SK-N-SH (cell line): ENCODE measurements around the gene TOM1L1. TPM values are rescaled to one million over a fixed set of nuclear protein-coding genes. Genes with fewer than 3 reads are reported as not detected.

Source experiments
- CTCF ChIA-PET: fragments of 300-600, 350-600 bp; formaldehyde crosslinking; extraction: SDS; loops from one replicate; lab custom pipeline; 2021; lab: Yijun Ruan, JAX
- POLR2A ChIA-PET: fragments of 350-600 bp; sonication (Branson Sonifier 250); formaldehyde crosslinking; extraction: SDS; loops from one replicate; lab custom pipeline; 2020; ENCODE audit warnings: antibody characterized with exemption, inconsistent platforms; lab: Yijun Ruan, JAX
- DNase-seq: peaks from one replicate; pipeline ENCODE4 v3.0.0; 2012
- H2AFZ ChIP-seq: fragments of 200-600 bp; sonication (generic); 2 replicates; pipeline ENCODE4 v1.8.1; 2016; ENCODE audit warnings: antibody characterized with exemption, mild to moderate bottlenecking, low read depth
- H3F3A ChIP-seq: fragments of 200-600 bp; sonication (generic); replicated peaks from 2 replicates; pipeline ENCODE3; 2016; ENCODE audit warnings: antibody characterized with exemption, mild to moderate bottlenecking; ENCODE audit not compliant: insufficient read depth
- H3K27ac ChIP-seq, 2 experiments: fragments of 200-500 bp in 1 of 2; fragments of 200-600 bp in 1 of 2; sonication (Bioruptor generic) in 1 of 2; sonication (generic), shearing (Covaris generic) in 1 of 2; 2 replicates each; pipeline versions ENCODE4 v1.5.1 to v1.6.1; 2014 to 2016; ENCODE audit warnings: low read depth in 2 of 2, inconsistent platforms in 1 of 2, low read length in 1 of 2, mild to moderate bottlenecking in 1 of 2, mixed read lengths in 1 of 2
- H3K27me3 ChIP-seq: fragments of 200-600 bp; sonication (generic), shearing (Covaris generic); 2 replicates; pipeline ENCODE4 v1.6.1; 2016; ENCODE audit warnings: mixed run types; ENCODE audit not compliant: insufficient read depth
- H3K36me3 ChIP-seq, 2 experiments: fragments of 200-500 bp in 1 of 2; fragments of 200-600 bp in 1 of 2; sonication (Bioruptor generic) in 1 of 2; sonication (generic) in 1 of 2; replicated peaks in 1 of 2; 2 replicates each; pipeline versions ENCODE3 to v1.5.1; 2014 to 2016; ENCODE audit warnings: low read length in 1 of 2, mild to moderate bottlenecking in 1 of 2; ENCODE audit not compliant: insufficient read depth in 2 of 2, control insufficient read depth in 1 of 2
- H3K4me1 ChIP-seq, 2 experiments: fragments of 200-500 bp in 1 of 2; fragments of 200-600 bp in 1 of 2; sonication (Bioruptor generic) in 1 of 2; sonication (generic), shearing (Covaris generic) in 1 of 2; 2 replicates each; pipeline versions ENCODE4 v1.5.1 to v1.6.1; 2014 to 2016; ENCODE audit warnings: low read depth in 1 of 2, low read length in 1 of 2, mixed run types in 1 of 2; ENCODE audit not compliant: insufficient read depth in 2 of 2, control insufficient read depth in 1 of 2
- H3K4me2 ChIP-seq: fragments of 200-600 bp; sonication (generic), shearing (Covaris generic); 2 replicates; pipeline ENCODE4 v1.6.1; 2017; ENCODE audit warnings: mixed run types
- H3K4me3 ChIP-seq, 2 experiments: fragments of 200-500 bp in 1 of 2; fragments of 200-600 bp in 1 of 2; sonication (Bioruptor generic) in 1 of 2; sonication (generic), shearing (Covaris generic) in 1 of 2; 2 replicates each; pipeline versions ENCODE4 v1.5.1 to v1.8.1; 2014 to 2016; ENCODE audit warnings: low read depth in 2 of 2, inconsistent platforms in 1 of 2, low read length in 1 of 2, mild to moderate bottlenecking in 1 of 2, mixed read lengths in 1 of 2, moderate library complexity in 1 of 2
- H3K79me2 ChIP-seq: fragments of 200-600 bp; sonication (generic); 2 replicates; pipeline ENCODE4 v1.8.1; 2017; ENCODE audit warnings: mild to moderate bottlenecking; ENCODE audit not compliant: insufficient read depth
- H3K9ac ChIP-seq: fragments of 200-600 bp; sonication (generic); 2 replicates; pipeline ENCODE4 v1.6.1; 2017; ENCODE audit warnings: mixed run types
- H3K9me2 ChIP-seq: fragments of 200-600 bp; sonication (generic); 2 replicates; pipeline ENCODE4 v1.6.1; 2017; ENCODE audit warnings: mixed run types
- H3K9me3 ChIP-seq: fragments of 200-600 bp; sonication (generic); 2 replicates; pipeline ENCODE4 v1.6.1; 2017; ENCODE audit warnings: mixed run types, mild to moderate bottlenecking, moderate library complexity
- H4K20me1 ChIP-seq: fragments of 200-600 bp; sonication (generic); 2 replicates; pipeline ENCODE4 v1.6.1; 2017; ENCODE audit warnings: mild to moderate bottlenecking, mixed run types; ENCODE audit not compliant: insufficient read depth
- ELF1 ChIP-seq: IDR thresholded peaks from 2 replicates; pipeline ENCODE4 v1.4.0; 2012
- EZH2phosphoT487 ChIP-seq: fragments of 200-600 bp; sonication (generic); IDR thresholded peaks from 2 replicates; pipeline ENCODE4 v1.6.1; 2017; ENCODE audit warnings: low read depth, mixed run types, mild to moderate bottlenecking, antibody characterized with exemption, moderate library complexity, borderline replicate concordance
- FOXJ3 ChIP-seq: sonication (generic); formaldehyde crosslinking; IDR thresholded peaks from 2 replicates; pipeline ENCODE4 v1.5.1; 2020; ENCODE audit warnings: mild to moderate bottlenecking, missing genetic modification reagents
- GABPA ChIP-seq: IDR thresholded peaks from 2 replicates; pipeline ENCODE4 v1.4.0; 2012; ENCODE audit warnings: low read depth, mild to moderate bottlenecking
- GATA2 ChIP-seq: sonication (generic); formaldehyde crosslinking; IDR thresholded peaks from 2 replicates; pipeline ENCODE4 v1.5.0; 2020; ENCODE audit warnings: mild to moderate bottlenecking, missing genetic modification reagents
- JUND ChIP-seq: IDR thresholded peaks from 2 replicates; pipeline ENCODE4 v1.4.0; 2012
- MEF2A ChIP-seq: IDR thresholded peaks from 2 replicates; pipeline ENCODE4 v1.4.0; 2012; ENCODE audit warnings: low read depth, borderline replicate concordance
- MXI1 ChIP-seq: IDR thresholded peaks from 2 replicates; pipeline ENCODE4 v1.6.1; 2012; ENCODE audit warnings: mild to moderate bottlenecking, low read depth, low read length, improper control_type of control experiment
- NRF1 ChIP-seq: IDR thresholded peaks from 2 replicates; pipeline ENCODE4 v1.6.1; 2012; ENCODE audit warnings: low read depth, mild to moderate bottlenecking, low read length
- POLR2AphosphoS5 ChIP-seq: IDR thresholded peaks from 2 replicates; pipeline ENCODE4 v1.6.1; 2012; ENCODE audit warnings: low read depth, low read length
- RFX5 ChIP-seq: IDR thresholded peaks from 2 replicates; pipeline ENCODE4 v1.6.1; 2012; ENCODE audit warnings: mild to moderate bottlenecking, improper control_type of control experiment, low read length
- RXRA ChIP-seq: IDR thresholded peaks from 2 replicates; pipeline ENCODE4 v1.4.0; 2012; ENCODE audit warnings: low read depth, mild to moderate bottlenecking, borderline replicate concordance
- SIN3A ChIP-seq: IDR thresholded peaks from 2 replicates; pipeline ENCODE4 v1.6.1; 2012; ENCODE audit warnings: low read depth, mild to moderate bottlenecking, low read length, moderate library complexity, borderline replicate concordance
- TAF1 ChIP-seq: IDR thresholded peaks from 2 replicates; pipeline ENCODE4 v1.6.1; 2012; ENCODE audit warnings: low read depth, mild to moderate bottlenecking, low read length, moderate library complexity, borderline replicate concordance
- TEAD4 ChIP-seq: IDR thresholded peaks from 2 replicates; pipeline ENCODE4 v1.4.0; 2012; ENCODE audit warnings: mild to moderate bottlenecking, borderline replicate concordance; ENCODE audit not compliant: insufficient read depth
- USF1 ChIP-seq: IDR thresholded peaks from 2 replicates; pipeline ENCODE4 v1.4.0; 2012; ENCODE audit warnings: low read depth, borderline replicate concordance
- WGBS: methylation state at CpG from one replicate; pipeline ENCODE4 v1.1.6; 2017; ENCODE audit warnings: low lambda C conversion rate; 5-methylcytosine and 5-hydroxymethylcytosine counted together
- polyA plus RNA-seq, 3 experiments: library from polyadenylated mRNA; depleted of rRNA; stranded (reverse); fragments of >200 nt; gene quantifications; 2 replicates each; pipeline ENCODE4 v1.2.3, GENCODE V29; 2012
- TF ChIP-seq, protein P1 (sequence below): fragments of 200-600 bp; sonication (generic); IDR thresholded peaks from 2 replicates; pipeline ENCODE4 v1.6.1; 2017; ENCODE audit warnings: antibody characterized with exemption, mild to moderate bottlenecking, moderate library complexity
- TF ChIP-seq, protein P2 (sequence below): IDR thresholded peaks from 2 replicates; pipeline ENCODE4 v1.4.0; 2012; ENCODE audit warnings: low read depth, borderline replicate concordance

TOM1L1 gene
- polyA plus RNA-seq, 1 of the 3 experiments (the other 2 are of a cell fraction) = 46.5 TPM

DNA sequence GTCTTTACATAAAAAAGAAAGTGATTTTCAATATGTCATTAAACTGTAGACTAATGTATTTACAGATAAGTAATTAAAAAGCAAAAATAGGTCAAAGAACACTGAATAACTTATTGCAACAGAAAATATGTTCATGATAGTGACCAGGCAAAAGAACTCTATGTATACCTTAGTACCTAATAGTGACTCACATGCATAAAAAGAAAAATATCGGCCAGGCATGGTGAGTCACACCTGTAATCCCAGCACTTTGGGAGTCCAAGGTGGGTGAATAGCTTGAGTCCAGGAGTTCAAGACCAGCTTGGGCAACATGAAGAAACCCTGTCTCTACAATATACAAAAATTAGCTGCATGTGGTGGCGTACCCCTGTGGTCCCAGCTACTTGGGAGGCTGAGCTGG lies 33.0 kb upstream of the TOM1L1 start:
- Histone ChIP-seq H3K27ac (no peak overlapping the region), H3K4me3 (no peak overlapping the region), H2AFZ (no peak overlapping the region), H3K27me3 (no peaks in the 10 kb centered on the region), H3K9me3 (no peaks in the 10 kb centered on the region), H3K9ac (no peak overlapping the region), H3K4me1 (peaks cover 0 to 19% of the 10 kb centered on the region in 2 experiments; a peak in 2 of 4 replicates), H3K4me2 (no peak overlapping the region), H3K9me2 (no peaks in the 10 kb centered on the region), H3K36me3 (no peaks in the 10 kb centered on the region), H4K20me1 (no peaks in the 10 kb centered on the region), H3K79me2 (no peaks in the 10 kb centered on the region), H3F3A (no peaks in the 10 kb centered on the region)
- ChIA-PET POLR2A (no interaction called here), CTCF (no interaction called here)
- DNase-seq = no peak
- TF ChIP-seq USF1 = no peak
- no peak for TF ChIP-seq TAF1
- no peak for TF ChIP-seq RFX5
- TF ChIP-seq EZH2phosphoT487 = no peak
- no peak for TF ChIP-seq FOXJ3
- no peak for TF ChIP-seq POLR2AphosphoS5
- no peak for TF ChIP-seq RXRA
- no peak for TF ChIP-seq ELF1
- TF ChIP-seq MXI1 = no peak
- TF ChIP-seq, protein P1, sequence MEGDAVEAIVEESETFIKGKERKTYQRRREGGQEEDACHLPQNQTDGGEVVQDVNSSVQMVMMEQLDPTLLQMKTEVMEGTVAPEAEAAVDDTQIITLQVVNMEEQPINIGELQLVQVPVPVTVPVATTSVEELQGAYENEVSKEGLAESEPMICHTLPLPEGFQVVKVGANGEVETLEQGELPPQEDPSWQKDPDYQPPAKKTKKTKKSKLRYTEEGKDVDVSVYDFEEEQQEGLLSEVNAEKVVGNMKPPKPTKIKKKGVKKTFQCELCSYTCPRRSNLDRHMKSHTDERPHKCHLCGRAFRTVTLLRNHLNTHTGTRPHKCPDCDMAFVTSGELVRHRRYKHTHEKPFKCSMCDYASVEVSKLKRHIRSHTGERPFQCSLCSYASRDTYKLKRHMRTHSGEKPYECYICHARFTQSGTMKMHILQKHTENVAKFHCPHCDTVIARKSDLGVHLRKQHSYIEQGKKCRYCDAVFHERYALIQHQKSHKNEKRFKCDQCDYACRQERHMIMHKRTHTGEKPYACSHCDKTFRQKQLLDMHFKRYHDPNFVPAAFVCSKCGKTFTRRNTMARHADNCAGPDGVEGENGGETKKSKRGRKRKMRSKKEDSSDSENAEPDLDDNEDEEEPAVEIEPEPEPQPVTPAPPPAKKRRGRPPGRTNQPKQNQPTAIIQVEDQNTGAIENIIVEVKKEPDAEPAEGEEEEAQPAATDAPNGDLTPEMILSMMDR = no peak
- no peak for TF ChIP-seq GATA2 (CRISPR knock-in tag)
- no peak for TF ChIP-seq MEF2A
- no peak for TF ChIP-seq GABPA
- no peak for TF ChIP-seq NRF1
- TF ChIP-seq SIN3A = no peak
- TF ChIP-seq JUND = no peak
- TF ChIP-seq, protein P2, sequence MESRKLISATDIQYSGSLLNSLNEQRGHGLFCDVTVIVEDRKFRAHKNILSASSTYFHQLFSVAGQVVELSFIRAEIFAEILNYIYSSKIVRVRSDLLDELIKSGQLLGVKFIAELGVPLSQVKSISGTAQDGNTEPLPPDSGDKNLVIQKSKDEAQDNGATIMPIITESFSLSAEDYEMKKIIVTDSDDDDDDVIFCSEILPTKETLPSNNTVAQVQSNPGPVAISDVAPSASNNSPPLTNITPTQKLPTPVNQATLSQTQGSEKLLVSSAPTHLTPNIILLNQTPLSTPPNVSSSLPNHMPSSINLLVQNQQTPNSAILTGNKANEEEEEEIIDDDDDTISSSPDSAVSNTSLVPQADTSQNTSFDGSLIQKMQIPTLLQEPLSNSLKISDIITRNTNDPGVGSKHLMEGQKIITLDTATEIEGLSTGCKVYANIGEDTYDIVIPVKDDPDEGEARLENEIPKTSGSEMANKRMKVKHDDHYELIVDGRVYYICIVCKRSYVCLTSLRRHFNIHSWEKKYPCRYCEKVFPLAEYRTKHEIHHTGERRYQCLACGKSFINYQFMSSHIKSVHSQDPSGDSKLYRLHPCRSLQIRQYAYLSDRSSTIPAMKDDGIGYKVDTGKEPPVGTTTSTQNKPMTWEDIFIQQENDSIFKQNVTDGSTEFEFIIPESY = no peak
- TF ChIP-seq TEAD4 = no peak
- 36% methylated on average over 2 of the region's 2 CpGs for WGBS
